Measurements from ENCODE around the gene MEGF8.

DNA sequence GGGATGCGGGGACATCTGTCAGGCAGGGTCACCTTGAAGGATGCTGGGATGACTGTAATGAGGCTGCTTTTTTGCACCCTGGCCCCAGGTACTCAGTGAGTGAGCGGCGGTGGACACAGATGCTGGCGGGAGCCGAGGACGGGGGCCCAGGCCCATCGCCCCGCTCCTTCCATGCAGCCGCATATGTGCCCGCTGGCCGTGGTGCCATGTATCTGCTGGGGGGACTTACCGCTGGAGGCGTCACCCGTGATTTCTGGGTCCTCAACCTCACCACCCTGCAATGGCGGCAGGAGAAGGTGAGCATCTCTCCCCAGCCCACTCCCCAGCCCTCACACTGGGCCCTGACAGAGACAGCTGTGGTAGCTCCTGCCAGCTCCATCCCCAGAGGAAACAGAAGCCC is 31.3 kb downstream of the MEGF8 start:
- TF ChIP-seq, protein P1, sequence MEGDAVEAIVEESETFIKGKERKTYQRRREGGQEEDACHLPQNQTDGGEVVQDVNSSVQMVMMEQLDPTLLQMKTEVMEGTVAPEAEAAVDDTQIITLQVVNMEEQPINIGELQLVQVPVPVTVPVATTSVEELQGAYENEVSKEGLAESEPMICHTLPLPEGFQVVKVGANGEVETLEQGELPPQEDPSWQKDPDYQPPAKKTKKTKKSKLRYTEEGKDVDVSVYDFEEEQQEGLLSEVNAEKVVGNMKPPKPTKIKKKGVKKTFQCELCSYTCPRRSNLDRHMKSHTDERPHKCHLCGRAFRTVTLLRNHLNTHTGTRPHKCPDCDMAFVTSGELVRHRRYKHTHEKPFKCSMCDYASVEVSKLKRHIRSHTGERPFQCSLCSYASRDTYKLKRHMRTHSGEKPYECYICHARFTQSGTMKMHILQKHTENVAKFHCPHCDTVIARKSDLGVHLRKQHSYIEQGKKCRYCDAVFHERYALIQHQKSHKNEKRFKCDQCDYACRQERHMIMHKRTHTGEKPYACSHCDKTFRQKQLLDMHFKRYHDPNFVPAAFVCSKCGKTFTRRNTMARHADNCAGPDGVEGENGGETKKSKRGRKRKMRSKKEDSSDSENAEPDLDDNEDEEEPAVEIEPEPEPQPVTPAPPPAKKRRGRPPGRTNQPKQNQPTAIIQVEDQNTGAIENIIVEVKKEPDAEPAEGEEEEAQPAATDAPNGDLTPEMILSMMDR (IDR thresholded peaks at IDR 0.05; ENCODE audit: poor library complexity, severe bottlenecking), result no peak
- no peak for TF ChIP-seq EZH2 (IDR thresholded peaks at IDR 0.05; ENCODE audit: borderline replicate concordance, insufficient read depth, low read length, poor library complexity, severe bottlenecking)
- TF ChIP-seq POLR2AphosphoS5 (IDR thresholded peaks at IDR 0.05), result no peak
- TF ChIP-seq RAD21 (conservative IDR thresholded peaks at IDR 0.05), result no peak
- TF ChIP-seq SMC3 (conservative IDR thresholded peaks at IDR 0.05; ENCODE audit: poor library complexity), result no peak
- TF ChIP-seq EP300 (conservative IDR thresholded peaks at IDR 0.05; ENCODE audit: poor library complexity, severe bottlenecking), result no peak
- TF ChIP-seq, protein P2, sequence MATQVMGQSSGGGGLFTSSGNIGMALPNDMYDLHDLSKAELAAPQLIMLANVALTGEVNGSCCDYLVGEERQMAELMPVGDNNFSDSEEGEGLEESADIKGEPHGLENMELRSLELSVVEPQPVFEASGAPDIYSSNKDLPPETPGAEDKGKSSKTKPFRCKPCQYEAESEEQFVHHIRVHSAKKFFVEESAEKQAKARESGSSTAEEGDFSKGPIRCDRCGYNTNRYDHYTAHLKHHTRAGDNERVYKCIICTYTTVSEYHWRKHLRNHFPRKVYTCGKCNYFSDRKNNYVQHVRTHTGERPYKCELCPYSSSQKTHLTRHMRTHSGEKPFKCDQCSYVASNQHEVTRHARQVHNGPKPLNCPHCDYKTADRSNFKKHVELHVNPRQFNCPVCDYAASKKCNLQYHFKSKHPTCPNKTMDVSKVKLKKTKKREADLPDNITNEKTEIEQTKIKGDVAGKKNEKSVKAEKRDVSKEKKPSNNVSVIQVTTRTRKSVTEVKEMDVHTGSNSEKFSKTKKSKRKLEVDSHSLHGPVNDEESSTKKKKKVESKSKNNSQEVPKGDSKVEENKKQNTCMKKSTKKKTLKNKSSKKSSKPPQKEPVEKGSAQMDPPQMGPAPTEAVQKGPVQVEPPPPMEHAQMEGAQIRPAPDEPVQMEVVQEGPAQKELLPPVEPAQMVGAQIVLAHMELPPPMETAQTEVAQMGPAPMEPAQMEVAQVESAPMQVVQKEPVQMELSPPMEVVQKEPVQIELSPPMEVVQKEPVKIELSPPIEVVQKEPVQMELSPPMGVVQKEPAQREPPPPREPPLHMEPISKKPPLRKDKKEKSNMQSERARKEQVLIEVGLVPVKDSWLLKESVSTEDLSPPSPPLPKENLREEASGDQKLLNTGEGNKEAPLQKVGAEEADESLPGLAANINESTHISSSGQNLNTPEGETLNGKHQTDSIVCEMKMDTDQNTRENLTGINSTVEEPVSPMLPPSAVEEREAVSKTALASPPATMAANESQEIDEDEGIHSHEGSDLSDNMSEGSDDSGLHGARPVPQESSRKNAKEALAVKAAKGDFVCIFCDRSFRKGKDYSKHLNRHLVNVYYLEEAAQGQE (IDR thresholded peaks at IDR 0.05; ENCODE audit: borderline replicate concordance), result no peak
- no peak for TF ChIP-seq TAF1 (IDR thresholded peaks at IDR 0.05; ENCODE audit: low read depth)

All from neural cell (in vitro differentiated cells).